NCI-H1417 treated with DMSO at 0.1 percent for 48 hours (cell line): ENCODE results near the gene DHRS3.
"Not testable (repeated sequence)": the region's sequence is repeated elsewhere in the genome, so short reads cannot be mapped to it uniquely, and the experiment has no call there.

Experiments used
- DNase-seq: peaks from one replicate; lab custom pipeline; 2025; lab: John Stamatoyannopoulos, UW

The DHRS3 gene

GRCh38 chr1:12617901-12618660 lies at the start of gene DHRS3:
DHRS3 (minus strand) TSS chr1:12618210; CDS start chr1:12617348, 862 bp downstream.
- no peak for DNase-seq

- no peak for DNase-seq
Observed at GRCh38 chr1:12666141-12666735, 48.2 kb upstream of the DHRS3 start.

- no peak for DNase-seq
Observed at GRCh38 chr1:12665511-12665910, 47.5 kb upstream of the DHRS3 start.

GRCh38 chr1:12662556-12662955 lies 44.5 kb upstream of the DHRS3 start:
- DNase-seq, result no peak

GRCh38 chr1:12661606-12662219 lies 43.7 kb upstream of the DHRS3 start:
- no peak for DNase-seq

GRCh38 chr1:12658531-12659453 lies 40.8 kb upstream of the DHRS3 start:
- no peak for DNase-seq

- not testable (repeated sequence) for DNase-seq
Observed at GRCh38 chr1:12657885-12658512, 40.0 kb upstream of the DHRS3 start.

GRCh38 chr1:12657060-12657884 lies 39.3 kb upstream of the DHRS3 start:
- DNase-seq, result no peak

- DNase-seq, result no peak
Observed at GRCh38 chr1:12656575-12656974, 38.6 kb upstream of the DHRS3 start.

GRCh38 chr1:12654657-12655056 lies 36.6 kb upstream of the DHRS3 start:
- DNase-seq, result no peak

- no peak for DNase-seq
Observed at GRCh38 chr1:12654004-12654567, 36.1 kb upstream of the DHRS3 start.

- DNase-seq, result no peak
Observed at GRCh38 chr1:12649971-12650421, 32.0 kb upstream of the DHRS3 start.

GRCh38 chr1:12648741-12649140 lies 30.7 kb upstream of the DHRS3 start:
- DNase-seq, result no peak

GRCh38 chr1:12645401-12645800 lies 27.4 kb upstream of the DHRS3 start:
- not testable (repeated sequence) for DNase-seq

GRCh38 chr1:12644829-12645228 lies 26.8 kb upstream of the DHRS3 start:
- no peak for DNase-seq

GRCh38 chr1:12644237-12644636 lies 26.2 kb upstream of the DHRS3 start:
- DNase-seq, result no peak

- no peak for DNase-seq
Observed at GRCh38 chr1:12643785-12644184, 25.8 kb upstream of the DHRS3 start, which contains the start of gene AADACL4. AADACL4 (plus strand) TSS chr1:12644085; CDS start chr1:12644547, 462 bp downstream.

GRCh38 chr1:12643079-12643478 lies 25.1 kb upstream of the DHRS3 start:
- no peak for DNase-seq

- no peak for DNase-seq
Observed at GRCh38 chr1:12640958-12641272, 22.9 kb upstream of the DHRS3 start.

GRCh38 chr1:12640237-12640957 lies 22.4 kb upstream of the DHRS3 start:
- DNase-seq, result no peak
